Measurements from ENCODE around the gene CREM.

CREM gene

GRCh38 chr10:35225204-35225603, 98.6 kb downstream of the CREM start:
- TF ChIP-seq REST (IDR thresholded peaks at IDR 0.05; ENCODE audit: insufficient replicate concordance, low read depth) (no peak), CTCF (IDR thresholded peaks at IDR 0.05; ENCODE audit: insufficient read depth, low read length) (no peak), GABPA (IDR thresholded peaks at IDR 0.05; ENCODE audit: low read depth) (no peak)
- no peak overlapping the region for H3K27ac ChIP-seq (replicated peaks)

GRCh38 chr10:35226507-35226906, 99.9 kb downstream of the CREM start:
- Histone ChIP-seq H3K27ac (replicated peaks) (no peak overlapping the region), H3K4me3 (replicated peaks; ENCODE audit: insufficient read depth, low read length) (no peak overlapping the region), H3K27me3 (ENCODE audit: insufficient read depth, poor library complexity, severe bottlenecking) (no peaks in the 10 kb centered on the region)
- TF ChIP-seq GABPA (IDR thresholded peaks at IDR 0.05; ENCODE audit: low read depth) (no peak), REST (IDR thresholded peaks at IDR 0.05; ENCODE audit: insufficient replicate concordance, low read depth) (no peak), CTCF (IDR thresholded peaks at IDR 0.05; ENCODE audit: insufficient read depth, low read length) (no peak), SPI1 (IDR thresholded peaks at IDR 0.05; ENCODE audit: borderline replicate concordance, low read depth) (no peak), POLR2AphosphoS5 (IDR thresholded peaks at IDR 0.05; ENCODE audit: low read depth) (no peak)
- DNase-seq (ENCODE audit: low read depth in 1 of 2, low spot score in 1 of 2): no peak

More at GRCh38 chr10:35225204-35225603, 98.6 kb downstream of the CREM start:
- peak; percentile 13 to 31 for DNase-seq (ENCODE audit: low read depth in 1 of 2, low spot score in 1 of 2)
- H3K27me3 ChIP-seq (ENCODE audit: insufficient read depth, poor library complexity, severe bottlenecking): no peaks in the 10 kb centered on the region
- no peak overlapping the region for H3K4me3 ChIP-seq (replicated peaks; ENCODE audit: insufficient read depth, low read length)

- Histone ChIP-seq H3K4me3 (replicated peaks; ENCODE audit: insufficient read depth, low read length) (no peak overlapping the region), H3K27me3 (ENCODE audit: insufficient read depth, poor library complexity, severe bottlenecking) (no peaks in the 10 kb centered on the region), H3K27ac (replicated peaks) (no peak overlapping the region)
- no peak for DNase-seq (ENCODE audit: low read depth in 1 of 2, low spot score in 1 of 2)
- TF ChIP-seq GABPA (IDR thresholded peaks at IDR 0.05; ENCODE audit: low read depth) (no peak), SPI1 (IDR thresholded peaks at IDR 0.05; ENCODE audit: borderline replicate concordance, low read depth) (no peak), CTCF (IDR thresholded peaks at IDR 0.05; ENCODE audit: insufficient read depth, low read length) (no peak), REST (IDR thresholded peaks at IDR 0.05; ENCODE audit: insufficient replicate concordance, low read depth) (no peak), POLR2AphosphoS5 (IDR thresholded peaks at IDR 0.05; ENCODE audit: low read depth) (no peak)
Observed at GRCh38 chr10:35228058-35228457, 101.4 kb downstream of the CREM start.
